GM12891 (cell line): Measurements from ENCODE around the gene PLCXD1.

Experiments
- PAX5 ChIP-seq: IDR thresholded peaks from 2 replicates; pipeline ENCODE4 v1.6.1; 2011; ENCODE audit warnings: low read length, moderate library complexity, mild to moderate bottlenecking; ENCODE audit not compliant: insufficient read depth, severe bottlenecking
- POLR2A ChIP-seq: IDR thresholded peaks from 2 replicates; pipeline ENCODE4 v1.6.1; 2011; ENCODE audit warnings: low read depth, low read length, control low read depth
- POLR2AphosphoS5 ChIP-seq: IDR thresholded peaks from 2 replicates; pipeline ENCODE4 v1.6.1; 2011; ENCODE audit warnings: low read depth, low read length, control low read depth
- POU2F2 ChIP-seq: IDR thresholded peaks from 2 replicates; pipeline ENCODE4 v1.6.1; 2011; ENCODE audit warnings: low read depth, mild to moderate bottlenecking, control low read depth, low read length, moderate library complexity
- SPI1 ChIP-seq: IDR thresholded peaks from 2 replicates; pipeline ENCODE4 v1.6.1; 2011; ENCODE audit warnings: low read depth, low read length, control low read depth
- TAF1 ChIP-seq: IDR thresholded peaks from 2 replicates; pipeline ENCODE4 v1.6.1; 2011; ENCODE audit warnings: low read depth, low read length, control low read depth

GRCh38 chrX:350148-350533 is 69.0 kb downstream of the PLCXD1 start:
- TF ChIP-seq TAF1 = no peak
- TF ChIP-seq POLR2A = no peak
- no peak for TF ChIP-seq POLR2AphosphoS5
- no peak for TF ChIP-seq POU2F2
- TF ChIP-seq SPI1 = no peak
- TF ChIP-seq PAX5 = no peak
